NCI-H1105 treated with DMSO at 0.1 percent for 48 hours (cell line): Measurements from ENCODE around the gene APBB2.

Experiments used
- DNase-seq: peaks from one replicate; lab custom pipeline; 2025; lab: John Stamatoyannopoulos, UW

Gene APBB2

GRCh38 chr4:40897557-40898203, 316.7 kb downstream of the APBB2 start:
- DNase-seq, result peak; percentile 63

GRCh38 chr4:40890764-40891163, 323.6 kb downstream of the APBB2 start:
- DNase-seq, result no peak

GRCh38 chr4:40890199-40890598, 324.1 kb downstream of the APBB2 start:
- no peak for DNase-seq

GRCh38 chr4:40888933-40889332, 325.4 kb downstream of the APBB2 start:
- no peak for DNase-seq

GRCh38 chr4:40887764-40888131, 326.6 kb downstream of the APBB2 start:
- DNase-seq, result no peak

GRCh38 chr4:40886931-40887763, 327.2 kb downstream of the APBB2 start:
- no peak for DNase-seq

- no peak for DNase-seq
Measured at GRCh38 chr4:40881851-40882250, 332.5 kb downstream of the APBB2 start.

- no peak for DNase-seq
Measured at GRCh38 chr4:40881096-40881495, 333.2 kb downstream of the APBB2 start.

GRCh38 chr4:40878548-40879055, 335.7 kb downstream of the APBB2 start:
- DNase-seq, result no peak

- DNase-seq, result no peak
Measured at GRCh38 chr4:40877081-40877480, 337.3 kb downstream of the APBB2 start.

- no peak for DNase-seq
Measured at GRCh38 chr4:40875507-40876150, 338.7 kb downstream of the APBB2 start.

- no peak for DNase-seq
Measured at GRCh38 chr4:40874901-40875300, 339.4 kb downstream of the APBB2 start.

- no peak for DNase-seq
Measured at GRCh38 chr4:40874331-40874730, 340.0 kb downstream of the APBB2 start.

GRCh38 chr4:40871695-40872250, 342.6 kb downstream of the APBB2 start:
- DNase-seq, result no peak

- no peak for DNase-seq
Measured at GRCh38 chr4:40870150-40870549, 344.2 kb downstream of the APBB2 start.

- DNase-seq, result no peak
Measured at GRCh38 chr4:40865696-40866095, 348.6 kb downstream of the APBB2 start.

GRCh38 chr4:40864531-40864930, 349.8 kb downstream of the APBB2 start:
- no peak for DNase-seq

GRCh38 chr4:40858962-40859361, 355.4 kb downstream of the APBB2 start:
- no peak for DNase-seq

GRCh38 chr4:40857956-40858355, 356.4 kb downstream of the APBB2 start:
- no peak for DNase-seq

GRCh38 chr4:40856840-40857362, 357.4 kb downstream of the APBB2 start:
- DNase-seq, result peak; percentile 72

GRCh38 chr4:40856277-40856839, 358.0 kb downstream of the APBB2 start:
- DNase-seq, result no peak

GRCh38 chr4:40850496-40850895, 363.8 kb downstream of the APBB2 start:
- no peak for DNase-seq
